A673 (cell line): ENCODE measurements around the gene HPSE2. TPM values are rescaled to one million over a fixed set of nuclear protein-coding genes. Genes with fewer than 3 reads are reported as not detected.

ENCODE experiments used
- BruUV-seq: library from RNA; stranded (reverse); fragments of 400-500 nt; replicated peaks from 2 replicates; lab custom pipeline; 2021; lab: Mats Ljungman, UMichigan
- CTCF ChIA-PET: fragments of 300-600 bp; sonication (Branson Sonifier 250); formaldehyde crosslinking; loops from one replicate; lab custom pipeline; 2022; ENCODE audit warnings: antibody characterized with exemption; lab: Charles Lee
- POLR2A ChIA-PET: fragments of 300-600 bp; sonication (Branson Sonifier 250); formaldehyde crosslinking; loops from one replicate; lab custom pipeline; 2022; ENCODE audit warnings: antibody characterized with exemption; ENCODE audit not compliant: low non-redundant PET; lab: Charles Lee
- DNase-seq: peaks from one replicate; pipeline ENCODE4 v3.0.0-alpha.2; 2015; ENCODE audit warnings: low spot score
- H3K27ac ChIP-seq: fragments of 200-600 bp; sonication (generic); 2 replicates; pipeline ENCODE4 v1.5.1; 2016; ENCODE audit warnings: mixed run types, low read depth, mild to moderate bottlenecking, mixed read lengths, antibody characterized with exemption, low read length; ENCODE audit not compliant: poor library complexity, severe bottlenecking
- H3K27me3 ChIP-seq: fragments of 200-600 bp; sonication (generic); replicated peaks from 2 replicates; pipeline ENCODE4 v1.6.1; 2017; ENCODE audit warnings: mixed run types, low read depth, mild to moderate bottlenecking, mixed read lengths, antibody characterized with exemption, low read length; ENCODE audit not compliant: insufficient read depth, poor library complexity
- H3K36me3 ChIP-seq: fragments of 200-600 bp; sonication (generic); 2 replicates; pipeline ENCODE4 v1.6.1; 2016; ENCODE audit warnings: mixed run types, mild to moderate bottlenecking, mixed read lengths, antibody characterized with exemption, low read length; ENCODE audit not compliant: insufficient read depth, poor library complexity, severe bottlenecking
- H3K4me1 ChIP-seq: fragments of 200-600 bp; sonication (generic); 2 replicates; pipeline ENCODE4 v1.6.1; 2017; ENCODE audit warnings: mixed run types, mild to moderate bottlenecking, mixed read lengths, antibody characterized with exemption, low read length; ENCODE audit not compliant: insufficient read depth, poor library complexity, severe bottlenecking
- H3K4me3 ChIP-seq: fragments of 200-600 bp; sonication (generic); 2 replicates; pipeline ENCODE4 v1.5.1; 2016; ENCODE audit warnings: low read depth, mixed run types, mild to moderate bottlenecking, mixed read lengths, low read length; ENCODE audit not compliant: poor library complexity, severe bottlenecking
- H3K9me3 ChIP-seq: fragments of 200-600 bp; sonication (generic); 2 replicates; pipeline ENCODE4 v1.6.1; 2016; ENCODE audit warnings: mixed run types, low read depth, mild to moderate bottlenecking, mixed read lengths, antibody characterized with exemption, low read length; ENCODE audit not compliant: poor library complexity, severe bottlenecking
- EZH2 ChIP-seq: fragments of 200-600 bp; sonication (generic); IDR thresholded peaks from 2 replicates; pipeline ENCODE4 v1.6.1; 2017; ENCODE audit warnings: borderline replicate concordance, low read depth, mild to moderate bottlenecking, mixed read lengths, antibody characterized with exemption, low read length; ENCODE audit not compliant: poor library complexity, severe bottlenecking
- intact Hi-C: fragments of 100-400 bp; cut with micrococcal nuclease; formaldehyde crosslinking; loops from one replicate; pipeline ENCODE4 v1.10.0; 2022; ENCODE audit not compliant: unreplicated experiment
- total RNA-seq: library from RNA; stranded (reverse); gene quantifications from 2 replicates; pipeline ENCODE4 v1.2.3, GENCODE V29; 2021
- TF ChIP-seq, protein P1 (sequence below): fragments of 300-800, 200-600 bp; sonication (generic); conservative IDR thresholded peaks from 2 replicates; pipeline ENCODE4 v1.5.1; 2017; ENCODE audit warnings: low read depth, mild to moderate bottlenecking, antibody characterized with exemption, low read length, moderate library complexity, mixed read lengths

The HPSE2 gene
- total RNA-seq, 1 experiment from 2014 or later: not detected

DNA sequence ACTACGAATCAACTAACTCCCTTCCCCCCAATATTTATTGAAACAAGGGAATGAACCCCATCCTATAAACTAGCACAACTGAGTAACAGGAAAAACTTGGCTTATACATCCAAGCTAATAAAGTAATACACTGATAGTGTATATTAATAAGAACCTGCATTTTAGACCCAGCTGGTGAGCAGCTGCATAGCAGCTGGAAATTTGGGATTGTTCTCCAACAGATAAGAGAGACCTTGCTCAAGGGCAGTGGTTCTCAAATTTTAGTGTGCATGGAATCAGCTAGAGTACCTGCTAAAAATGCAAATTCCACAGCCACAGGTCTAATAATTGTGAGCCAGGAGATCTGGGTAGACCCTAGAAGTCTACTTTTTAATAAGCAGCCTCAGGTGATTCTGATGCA lies 404.3 kb downstream of the HPSE2 start:
- DNase-seq: no peak
- no peaks in the 10 kb centered on the region for H3K27me3 ChIP-seq
- ChIA-PET CTCF (no interaction called here), POLR2A (no interaction called here)
- no peaks in the 10 kb centered on the region for H3K36me3 ChIP-seq
- no peaks in the 10 kb centered on the region for H3K4me1 ChIP-seq
- H3K4me3 ChIP-seq: no peak overlapping the region
- intact Hi-C loops: no loop called here
- H3K9me3 ChIP-seq: no peaks in the 10 kb centered on the region
- no peak overlapping the region for H3K27ac ChIP-seq
- no peak for TF ChIP-seq EZH2
- TF ChIP-seq, protein P1, sequence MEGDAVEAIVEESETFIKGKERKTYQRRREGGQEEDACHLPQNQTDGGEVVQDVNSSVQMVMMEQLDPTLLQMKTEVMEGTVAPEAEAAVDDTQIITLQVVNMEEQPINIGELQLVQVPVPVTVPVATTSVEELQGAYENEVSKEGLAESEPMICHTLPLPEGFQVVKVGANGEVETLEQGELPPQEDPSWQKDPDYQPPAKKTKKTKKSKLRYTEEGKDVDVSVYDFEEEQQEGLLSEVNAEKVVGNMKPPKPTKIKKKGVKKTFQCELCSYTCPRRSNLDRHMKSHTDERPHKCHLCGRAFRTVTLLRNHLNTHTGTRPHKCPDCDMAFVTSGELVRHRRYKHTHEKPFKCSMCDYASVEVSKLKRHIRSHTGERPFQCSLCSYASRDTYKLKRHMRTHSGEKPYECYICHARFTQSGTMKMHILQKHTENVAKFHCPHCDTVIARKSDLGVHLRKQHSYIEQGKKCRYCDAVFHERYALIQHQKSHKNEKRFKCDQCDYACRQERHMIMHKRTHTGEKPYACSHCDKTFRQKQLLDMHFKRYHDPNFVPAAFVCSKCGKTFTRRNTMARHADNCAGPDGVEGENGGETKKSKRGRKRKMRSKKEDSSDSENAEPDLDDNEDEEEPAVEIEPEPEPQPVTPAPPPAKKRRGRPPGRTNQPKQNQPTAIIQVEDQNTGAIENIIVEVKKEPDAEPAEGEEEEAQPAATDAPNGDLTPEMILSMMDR: no peak
- no TSS peak for BruUV-seq

DNA sequence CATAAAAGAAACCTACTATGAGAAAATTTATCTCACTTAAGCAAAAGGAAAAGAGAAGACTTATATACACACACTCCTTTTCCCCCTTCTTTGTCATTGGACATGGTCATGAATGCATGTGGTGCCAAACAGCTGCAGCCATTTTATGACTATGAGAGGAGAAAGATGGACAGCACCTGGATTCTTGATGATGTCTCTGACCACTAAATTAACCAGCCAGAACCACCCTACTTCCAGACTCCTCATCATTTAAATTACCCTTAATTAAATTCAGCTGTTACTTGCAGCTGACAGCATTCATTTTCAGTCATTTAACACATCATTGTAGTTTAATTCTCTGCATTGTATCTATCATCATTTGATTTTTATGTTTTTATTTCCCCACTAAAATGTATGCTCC lies 409.9 kb downstream of the HPSE2 start:
- ChIA-PET POLR2A (no interaction called here), CTCF (no interaction called here)
- H3K9me3 ChIP-seq: no peaks in the 10 kb centered on the region
- H3K27ac ChIP-seq: no peak overlapping the region
- intact Hi-C loops: no loop called here
- no peak overlapping the region for H3K4me3 ChIP-seq
- no TSS peak for BruUV-seq
- no peak for DNase-seq
- H3K4me1 ChIP-seq: no peaks in the 10 kb centered on the region
- H3K27me3 ChIP-seq: peaks cover 6% of the 10 kb centered on the region
- H3K36me3 ChIP-seq: no peaks in the 10 kb centered on the region
- TF ChIP-seq EZH2: no peak
- TF ChIP-seq, protein P1: no peak

DNA sequence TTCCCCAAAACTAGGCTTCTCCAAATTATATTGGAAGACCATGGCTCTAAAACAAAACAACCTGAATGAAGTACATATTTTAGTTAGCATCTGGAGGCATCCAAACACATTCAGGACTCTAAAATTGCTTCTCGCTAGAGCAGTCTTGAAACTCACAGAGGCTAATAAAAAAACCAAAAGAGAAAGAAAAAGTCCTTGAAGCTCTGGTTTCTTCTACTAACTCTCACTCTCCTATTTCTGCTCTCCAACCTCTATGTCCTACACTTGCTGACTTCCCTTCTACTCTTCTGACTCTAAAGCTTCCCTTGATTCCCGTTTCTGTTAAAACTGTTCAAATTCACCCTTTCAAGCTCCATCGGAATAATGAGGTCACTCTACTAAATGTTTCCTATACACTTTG lies 418.3 kb downstream of the HPSE2 start:
- ChIA-PET POLR2A (no interaction called here), CTCF (no interaction called here)
- no TSS peak for BruUV-seq
- H3K27ac ChIP-seq: no peak overlapping the region
- no peak overlapping the region for H3K4me3 ChIP-seq
- no peaks in the 10 kb centered on the region for H3K4me1 ChIP-seq
- DNase-seq: no peak
- no peaks in the 10 kb centered on the region for H3K9me3 ChIP-seq
- TF ChIP-seq, protein P1: no peak
- no peak for TF ChIP-seq EZH2
- intact Hi-C loops: no loop called here
- peaks cover 6% of the 10 kb centered on the region for H3K27me3 ChIP-seq
- no peaks in the 10 kb centered on the region for H3K36me3 ChIP-seq
